NCI-H2107 treated with DMSO at 0.1 percent for 48 hours (cell line): ENCODE data around the gene CRYBB1.
A peak's percentile ranks its signal among the peaks of the same experiment; 100 is the strongest.

Source experiments
- DNase-seq: peaks from one replicate; lab custom pipeline; 2025; ENCODE audit not compliant: unreplicated experiment; lab: John Stamatoyannopoulos, UW

The CRYBB1 gene

GRCh38 chr22:26610072-26610958, 7.5 kb downstream of the CRYBB1 start:
- no peak for DNase-seq

- no peak for DNase-seq
Observed at GRCh38 chr22:26609287-26609686, 8.5 kb downstream of the CRYBB1 start.

- DNase-seq = peak; percentile 57
Observed at GRCh38 chr22:26608129-26608528, 9.7 kb downstream of the CRYBB1 start.

- DNase-seq = no peak
Observed at GRCh38 chr22:26606611-26607010, 11.2 kb downstream of the CRYBB1 start.

GRCh38 chr22:26604368-26604767, 13.5 kb downstream of the CRYBB1 start:
- DNase-seq = no peak

- DNase-seq = no peak
Observed at GRCh38 chr22:26602127-26602526, 15.7 kb downstream of the CRYBB1 start.

GRCh38 chr22:26601726-26602125, 16.1 kb downstream of the CRYBB1 start:
- DNase-seq = no peak

GRCh38 chr22:26599505-26599904, 18.3 kb downstream of the CRYBB1 start:
- DNase-seq = no peak

- no peak for DNase-seq
Observed at GRCh38 chr22:26597480-26597879, 20.3 kb downstream of the CRYBB1 start.

- no peak for DNase-seq
Observed at GRCh38 chr22:26597026-26597425, 20.8 kb downstream of the CRYBB1 start.

GRCh38 chr22:26593763-26594162, 24.1 kb downstream of the CRYBB1 start:
- DNase-seq = no peak

- no peak for DNase-seq
Observed at GRCh38 chr22:26592421-26592891, 25.4 kb downstream of the CRYBB1 start.

GRCh38 chr22:26589845-26590736, 27.7 kb downstream of the CRYBB1 start, which contains the start of gene TPST2:
TSS of gene TPST2 (minus strand) at chr22:26590132. CDS start at chr22:26541630, 48,502 bp downstream.
- no peak for DNase-seq

GRCh38 chr22:26589367-26589844, 28.4 kb downstream of the CRYBB1 start:
- no peak for DNase-seq

GRCh38 chr22:26588729-26589366, 29.0 kb downstream of the CRYBB1 start:
- no peak for DNase-seq

- no peak for DNase-seq
Observed at GRCh38 chr22:26587991-26588613, 29.7 kb downstream of the CRYBB1 start.

- no peak for DNase-seq
Observed at GRCh38 chr22:26586556-26587325, 31.1 kb downstream of the CRYBB1 start.

- DNase-seq = no peak
Observed at GRCh38 chr22:26585104-26585790, 32.6 kb downstream of the CRYBB1 start.

- DNase-seq = no peak
Observed at GRCh38 chr22:26584010-26584409, 33.8 kb downstream of the CRYBB1 start.
